Adipose tissue (tissue), 3 donors: ENCODE measurements around the gene ARF3. TPM values are rescaled to one million over a fixed set of nuclear protein-coding genes. Genes with fewer than 3 reads are reported as not detected.

Experiments used
- H3K27ac ChIP-seq: one replicate; pipeline ENCODE4 v1.5.1; 2013; ENCODE audit warnings: low read depth, low read length
- WGBS, 3 donors: extraction: QIAGEN DNeasy Blood & Tissue Kit; methylation state at CpG; one replicate each; pipeline ENCODE4 v1.1.7; 2013; 5-methylcytosine and 5-hydroxymethylcytosine counted together
- polyA plus RNA-seq, 3 donors: library from polyadenylated mRNA; stranded (reverse); fragments of 200-250 nt; gene quantifications; one replicate each; pipeline ENCODE4 v1.2.3, GENCODE V29; 2013
- donor health status: healthy with polysubstance abuse.
- donor health status: Bipolar disorder and iron deficiency.
- donor health status: healthy.

The ARF3 gene
- polyA plus RNA-seq, 3 donors: 26.8 to 73.8 (median 68.1) TPM

- WGBS, 3 donors: 9 to 29% (median 11%) methylated on average over 73 to 77 of the region's 77 CpGs
- no peak overlapping the region for H3K27ac ChIP-seq
Observed at GRCh38 chr12:48969833-48970701, 12.8 kb upstream of the ARF3 start.

GRCh38 chr12:48969160-48969771, 12.0 kb upstream of the ARF3 start:
- H3K27ac ChIP-seq: no peak overlapping the region
- 50 to 61% (median 61%) methylated on average over 8 of the region's 8 CpGs for WGBS, 3 donors

DNA sequence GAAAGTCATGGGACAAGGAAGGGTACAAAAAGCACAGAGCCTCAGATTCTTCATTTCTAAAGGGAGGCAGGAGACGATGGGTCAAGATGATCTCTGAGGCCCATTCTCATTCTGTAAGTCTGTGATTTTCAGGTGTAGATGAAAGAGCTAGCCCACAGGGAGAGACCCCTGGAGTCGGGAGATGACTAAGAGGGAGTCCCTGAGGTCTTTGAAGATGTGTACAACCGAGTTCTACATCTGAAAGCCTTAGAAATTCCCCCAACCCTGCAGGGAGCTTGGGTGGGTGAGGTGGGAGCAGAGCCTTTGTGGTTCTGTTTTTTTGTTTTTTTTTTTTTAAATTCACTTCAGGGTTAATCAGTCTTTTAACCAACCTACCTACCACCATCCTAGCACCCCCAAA, 11.2 kb upstream of the ARF3 start:
- WGBS, 3 donors: 81 to 84% (median 83%) methylated on average over 3 of the region's 3 CpGs
- no peak overlapping the region for H3K27ac ChIP-seq

GRCh38 chr12:48967991-48968390, 10.7 kb upstream of the ARF3 start:
- H3K27ac ChIP-seq: no peak overlapping the region
- 78 to 82% (median 78%) methylated on average over 7 of the region's 7 CpGs for WGBS, 3 donors

DNA sequence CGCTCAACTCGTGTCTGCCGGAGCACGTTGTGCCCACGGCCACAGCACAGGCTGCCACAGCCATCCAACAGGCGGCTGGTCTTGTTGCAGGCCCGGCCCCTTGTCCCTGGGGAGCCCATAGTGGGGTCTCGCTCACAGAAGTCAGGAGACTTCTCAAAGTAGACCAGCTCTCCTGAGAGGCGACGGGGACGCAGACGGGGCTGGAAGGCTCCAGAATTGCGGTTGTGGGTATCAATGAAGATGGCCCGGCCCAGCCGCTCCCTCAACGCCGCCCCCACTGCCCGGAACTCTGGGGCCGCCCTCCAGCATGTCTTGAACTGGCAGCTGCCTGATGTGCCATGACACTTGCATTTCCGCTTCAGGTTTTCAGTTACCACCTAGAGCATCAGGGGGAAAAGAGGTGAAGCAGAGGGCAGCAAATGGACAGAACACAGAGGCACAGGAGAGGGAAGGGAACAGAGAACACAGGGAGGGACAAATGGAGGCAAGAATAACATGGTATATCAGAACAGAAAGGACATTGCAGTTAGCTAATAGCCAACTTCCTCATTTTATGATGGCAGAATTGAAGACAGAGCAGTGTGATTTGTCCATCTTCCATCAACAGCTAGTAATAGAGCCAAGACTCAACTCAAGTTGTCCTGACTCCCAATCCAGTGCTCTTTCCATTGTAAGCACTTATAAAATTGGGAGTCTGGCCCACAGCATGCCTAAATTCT, 9.0 kb upstream of the ARF3 start:
- WGBS, 3 donors: 69 to 74% (median 71%) methylated on average over 20 of the region's 20 CpGs

GRCh38 chr12:48965298-48965838, 8.1 kb upstream of the ARF3 start:
- H3K27ac ChIP-seq: no peak overlapping the region

More for the DNA sequence above, 9.0 kb upstream of the ARF3 start:
- H3K27ac ChIP-seq: no peak overlapping the region

DNA sequence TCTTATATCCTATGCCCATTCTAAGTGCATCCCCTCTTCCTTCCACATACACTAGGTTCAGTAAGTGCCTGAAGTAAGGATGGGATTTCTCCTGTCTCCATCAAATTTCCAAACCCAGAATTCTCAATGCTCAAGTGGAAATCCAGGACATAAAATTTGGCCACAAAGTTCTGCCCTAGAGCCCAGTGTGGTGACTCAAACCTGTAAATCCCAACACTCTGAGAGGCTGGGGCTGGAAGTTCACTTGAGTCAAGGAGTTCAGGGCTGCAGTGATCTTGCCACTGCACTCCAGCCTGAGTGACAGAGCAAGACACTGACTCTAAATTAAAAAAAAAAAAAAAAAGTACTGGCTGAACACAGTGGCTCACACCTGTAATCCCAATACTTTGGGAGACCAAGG, 4.5 kb upstream of the ARF3 start:
- no peak overlapping the region for H3K27ac ChIP-seq

- H3K27ac ChIP-seq: no peak overlapping the region
- WGBS, 3 donors: 48 to 52% (median 50%) methylated on average over 4 of the region's 4 CpGs
Observed at GRCh38 chr12:48961331-48961730, 4.0 kb upstream of the ARF3 start.

- no peak overlapping the region for H3K27ac ChIP-seq
- WGBS, 3 donors: 61 to 76% (median 74%) methylated on average over 3 of the region's 3 CpGs
Observed at GRCh38 chr12:48960834-48961233, 3.5 kb upstream of the ARF3 start.

GRCh38 chr12:48958049-48958388, 732 bp upstream of the ARF3 start:
- no peak overlapping the region for H3K27ac ChIP-seq
- WGBS, 3 donors: 16 to 38% (median 23%) methylated on average over 3 of the region's 3 CpGs

GRCh38 chr12:48956279-48957140, 777 bp downstream of the ARF3 start:
- WGBS, 3 donors: 0 to 2% (median 1%) methylated on average over 23 to 28 of the region's 29 CpGs
- peak overlapping the region; percentile 55 for H3K27ac ChIP-seq

DNA sequence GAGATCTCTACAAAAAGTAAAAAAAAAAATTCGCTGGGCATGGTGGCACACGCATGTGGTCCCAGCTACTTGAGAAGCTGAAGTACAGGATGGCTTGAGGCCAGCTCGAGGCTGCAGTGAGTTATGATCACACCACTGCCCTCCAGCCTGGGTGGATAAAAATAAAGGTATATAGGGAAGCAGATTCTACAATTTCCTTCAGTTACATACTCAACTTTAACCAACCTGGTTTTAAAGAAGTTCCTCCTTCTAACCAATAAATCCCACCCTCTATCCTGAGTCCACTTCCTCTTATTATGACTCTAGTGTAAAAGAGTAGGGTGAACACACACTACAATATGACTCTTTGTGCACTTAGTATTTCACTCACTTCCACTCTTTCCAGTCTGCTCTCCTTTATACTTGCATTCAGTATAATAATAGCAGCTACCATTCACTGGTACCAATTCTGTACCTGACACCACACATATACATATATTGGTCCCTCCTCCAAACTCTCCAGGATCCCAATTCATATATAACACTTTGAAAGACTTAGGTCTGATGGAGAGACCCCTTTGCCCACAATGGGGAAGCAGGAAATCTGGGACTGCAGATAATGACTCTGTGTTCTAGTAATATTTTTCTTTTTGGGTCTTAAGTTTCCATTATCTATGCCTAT, 2.3 kb downstream of the ARF3 start:
- no peak overlapping the region for H3K27ac ChIP-seq
- 64 to 85% (median 64%) methylated on average over 3 of the region's 3 CpGs for WGBS, 3 donors

DNA sequence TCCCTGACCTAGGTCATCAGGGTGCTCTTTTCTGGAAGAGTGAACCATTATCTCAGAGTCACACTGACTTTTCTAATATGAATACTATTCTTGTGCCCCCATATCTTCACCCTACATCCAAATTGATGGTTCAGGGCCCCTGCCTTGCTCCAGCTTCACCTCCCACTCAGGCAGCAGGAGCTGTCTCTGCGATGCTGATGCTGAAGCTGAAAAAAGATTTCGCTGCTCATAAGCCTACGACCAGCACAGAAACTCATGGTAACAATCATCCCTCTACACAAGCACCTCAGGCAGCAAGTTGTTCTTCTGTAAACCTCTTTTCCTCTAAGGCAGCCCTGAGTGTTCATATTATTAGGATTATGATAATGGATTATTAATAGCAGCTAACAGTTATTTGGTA, 3.2 kb downstream of the ARF3 start:
- whole genome bisulfite sequencing, 3 donors: 93 to 97% (median 95%) methylated on average over 3 of the region's 3 CpGs
- H3K27ac ChIP-seq: no peak overlapping the region

DNA sequence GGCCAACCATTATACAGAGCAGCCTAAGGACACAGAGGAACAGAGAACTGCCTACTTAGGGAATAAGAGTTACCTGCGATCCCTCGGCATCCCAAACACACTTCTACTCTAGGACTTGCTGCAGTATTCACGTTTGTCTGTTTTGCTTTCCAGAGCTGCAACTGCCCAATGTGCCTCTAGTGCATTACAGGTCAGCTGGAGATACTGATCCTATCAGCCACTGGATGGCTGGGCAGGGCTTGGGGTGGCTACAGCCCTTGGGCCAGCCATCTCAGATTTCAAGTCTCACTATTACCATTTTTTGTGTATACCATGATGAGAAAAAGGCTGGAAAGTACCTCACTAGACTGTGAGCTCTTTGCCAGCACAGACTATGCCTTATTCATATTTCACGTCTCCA, 4.6 kb downstream of the ARF3 start:
- no peak overlapping the region for H3K27ac ChIP-seq
- WGBS, 3 donors: 88 to 93% (median 88%) methylated on average over 4 of the region's 4 CpGs

DNA sequence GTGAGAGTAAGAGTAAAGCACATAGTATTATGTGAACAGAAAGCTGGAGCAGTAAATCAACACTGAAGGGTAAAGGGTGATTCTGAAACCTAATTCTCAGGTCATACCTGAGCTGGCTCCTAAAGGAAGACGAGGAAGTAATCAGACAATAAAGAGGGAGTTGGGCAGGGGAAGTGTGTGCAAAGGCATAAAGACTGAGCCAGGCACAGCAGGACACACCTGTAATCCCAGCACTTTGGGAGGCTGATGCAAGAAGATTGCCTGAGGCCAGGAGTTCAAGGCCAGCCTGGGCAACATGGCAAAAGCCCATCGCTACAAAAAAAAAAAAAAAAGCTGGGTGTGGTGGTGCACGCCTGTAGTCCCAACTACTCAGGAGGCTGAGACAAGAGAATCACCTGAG, 9.6 kb downstream of the ARF3 start:
- no peak overlapping the region for H3K27ac ChIP-seq
- 86 to 91% (median 91%) methylated on average over 3 of the region's 3 CpGs for WGBS, 3 donors

DNA sequence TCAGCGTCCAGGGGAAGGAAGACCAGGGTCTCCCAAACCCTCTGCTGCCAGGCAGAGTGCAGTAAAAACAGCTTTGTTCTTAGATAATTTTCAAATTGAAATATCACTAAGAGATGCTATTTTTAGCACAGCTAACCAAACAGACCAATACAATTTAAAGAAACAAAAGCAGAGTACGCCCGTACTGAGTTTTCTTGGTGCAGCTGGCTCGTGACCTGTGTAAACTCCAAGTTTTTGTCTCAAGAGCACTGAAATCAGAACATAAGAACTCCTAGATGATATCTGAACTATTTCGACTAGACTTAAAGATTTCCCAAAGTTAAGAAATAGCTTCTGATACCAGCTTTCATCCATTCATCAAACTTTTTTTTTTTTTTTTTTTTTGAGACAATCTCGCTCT, 10.3 kb downstream of the ARF3 start:
- H3K27ac ChIP-seq: no peak overlapping the region
- WGBS, 3 donors: 46 to 90% (median 85%) methylated on average over 6 of the region's 6 CpGs

GRCh38 chr12:48946205-48946604, 11.1 kb downstream of the ARF3 start:
- no peak overlapping the region for H3K27ac ChIP-seq

- H3K27ac ChIP-seq: no peak overlapping the region
- WGBS, 3 donors: 83 to 97% (median 95%) methylated on average over 4 of the region's 4 CpGs
Observed at GRCh38 chr12:48943221-48943620, 14.1 kb downstream of the ARF3 start.
